T-cell (primary cell): ENCODE results near the gene HBP1. TPM values are rescaled to one million over a fixed set of nuclear protein-coding genes. Genes with fewer than 3 reads are reported as not detected.

Source experiments
- ATAC-seq, 4 experiments: fragments of 200-7000 bp in 3 of 4; fragments of 150-1000 bp in 1 of 4; cut with Tn5 transposase; replicated peaks in 1 of 4; 1 replicate in 3 of 4; 2 replicates in 1 of 4; pipeline ENCODE4 v1.10.0; 2021; ENCODE audit warnings: moderate library complexity in 3 of 4, mild to moderate bottlenecking in 2 of 4, moderate number of reproducible peaks in 1 of 4
- CTCF ChIA-PET, 2 donors: fragments of 300-600 bp; sonication (Branson Sonifier 250); formaldehyde crosslinking; loops; one replicate each; lab custom pipeline; 2022; ENCODE audit warnings: antibody characterized with exemption in 2 of 2; lab: Charles Lee
- POLR2A ChIA-PET, 2 donors: fragments of 300-600 bp; sonication (Branson Sonifier 250); formaldehyde crosslinking; loops; one replicate each; lab custom pipeline; 2022; ENCODE audit warnings: antibody characterized with exemption in 2 of 2; lab: Charles Lee
- DNase-seq, 35 experiments: peaks; one replicate each; pipeline versions ENCODE4 v3.0.0 to v3.0.0-alpha.2; 2013 to 2023
- H3K27ac ChIP-seq: one replicate; pipeline ENCODE4 v1.5.1; 2013; ENCODE audit warnings: low read length
- H3K27me3 ChIP-seq, 2 experiments: replicated peaks in 1 of 2; 1 replicate in 1 of 2; 2 replicates in 1 of 2; pipeline versions ENCODE4 v1.6.1 to v1.7.0; 2013; ENCODE audit warnings: low read length in 1 of 2, mixed read lengths in 1 of 2; ENCODE audit not compliant: control insufficient read depth in 2 of 2, insufficient read depth in 2 of 2; ENCODE audit errors: extremely low read depth in 1 of 2
- H3K36me3 ChIP-seq, 2 donors: 1 replicate in 1 of 2; 2 replicates in 1 of 2; pipeline versions ENCODE4 v1.6.1 to v1.7.0; 2013; ENCODE audit warnings: low read length in 1 of 2; ENCODE audit not compliant: control insufficient read depth in 2 of 2, insufficient read depth in 1 of 2; ENCODE audit errors: extremely low read depth in 1 of 2
- H3K4me1 ChIP-seq, 2 experiments: 1 replicate in 1 of 2; 2 replicates in 1 of 2; pipeline versions ENCODE4 v1.6.1 to v1.7.0; 2013; ENCODE audit warnings: low read length in 2 of 2, mixed read lengths in 1 of 2; ENCODE audit not compliant: insufficient read depth in 2 of 2, control insufficient read depth in 1 of 2; ENCODE audit errors: extremely low read depth in 1 of 2
- H3K4me3 ChIP-seq, 2 donors: 1 replicate in 1 of 2; 2 replicates in 1 of 2; pipeline versions ENCODE4 v1.5.1 to v1.7.0; 2013; ENCODE audit warnings: mild to moderate bottlenecking in 2 of 2, low read length in 1 of 2, moderate library complexity in 1 of 2; ENCODE audit not compliant: control insufficient read depth in 1 of 2; ENCODE audit errors: extremely low read depth in 1 of 2
- H3K9me3 ChIP-seq: 2 replicates; pipeline ENCODE4 v1.7.0; 2013
- H3K27ac Mint-ChIP-seq, 2 donors: one replicate each; pipeline ENCODE4 v1.8.0; 2020 to 2021; ENCODE audit warnings: mild to moderate bottlenecking in 2 of 2, mixed read lengths in 2 of 2
- H3K27me3 Mint-ChIP-seq, 2 donors: one replicate each; pipeline ENCODE4 v1.8.0; 2021 to 2022; ENCODE audit warnings: mixed read lengths in 2 of 2
- H3K36me3 Mint-ChIP-seq: one replicate; pipeline ENCODE4 v1.8.0; 2021; ENCODE audit warnings: mixed read lengths
- H3K4me1 Mint-ChIP-seq, 3 donors: one replicate each; pipeline ENCODE4 v1.8.0; 2020 to 2022; ENCODE audit warnings: mixed read lengths in 3 of 3, mild to moderate bottlenecking in 1 of 3
- H3K4me3 Mint-ChIP-seq, 3 donors: one replicate each; pipeline ENCODE4 v1.8.0; 2020 to 2022; ENCODE audit warnings: mild to moderate bottlenecking in 3 of 3, mixed read lengths in 3 of 3, moderate library complexity in 3 of 3
- H3K9me3 Mint-ChIP-seq, 3 donors: one replicate each; pipeline ENCODE4 v1.8.0; 2020 to 2022; ENCODE audit warnings: mixed read lengths in 3 of 3
- WGBS: methylation state at CpG from one replicate; pipeline ENCODE4 v1.1.5; 2013; ENCODE audit warnings: missing lambda C conversion rate; ENCODE audit not compliant: insufficient coverage; 5-methylcytosine and 5-hydroxymethylcytosine counted together
- total RNA-seq, 35 experiments: library from RNA in 6 of 35; stranded (reverse) in 6 of 35; fragments of 120-200 nt in 1 of 35; gene quantifications; one replicate each; pipeline versions ENCODE4 v1.2.1 to v1.2.4 and lab custom pipeline; 2013 to 2026

Gene HBP1
- total RNA-seq, 5 donors from 2014 or later (not counting 1 experiment from before 2014, with no cell fraction given): 78.6 to 211 (median 92.0) TPM

- Mint-ChIP-seq H3K4me3 (peak overlapping the region; percentile 21 to 59 (median 36)), H3K9me3 (no peaks in the 10 kb centered on the region), H3K27ac (peak overlapping the region; percentile 31 to 46), H3K27me3 (no peaks in the 10 kb centered on the region), H3K4me1 (peaks cover 66 to 71% (median 71%) of the 10 kb centered on the region in 3 donors), H3K36me3 (peaks cover 18% of the 10 kb centered on the region)
- no CpG with 5 or more reads among the region's 4 CpGs for WGBS
- ChIA-PET CTCF (interaction anchor here (0.6 to 0.8 kb wide), 6 partner anchors 16 to 405 kb away, joined by 4 to 6 read pairs (median 4); no protein-coding TSS in a partner anchor), POLR2A (interaction anchor here (0.6 to 1.2 kb wide), 7 partner anchors 22 to 891 kb away, joined by 3 to 9 read pairs (median 4); no protein-coding TSS in a partner anchor)
- Histone ChIP-seq H3K27me3 (no peaks in the 10 kb centered on the region), H3K27ac (no peak overlapping the region), H3K9me3 (no peaks in the 10 kb centered on the region), H3K36me3 (no peaks in the 10 kb centered on the region), H3K4me3 (no peak overlapping the region), H3K4me1 (peaks cover 25% of the 10 kb centered on the region in 2 experiments)
- ATAC-seq: no peak
- DNase-seq: no peak
Measured at GRCh38 chr7:107172276-107173032, 3.7 kb downstream of the HBP1 start.

- Histone ChIP-seq H3K27ac (no peak overlapping the region), H3K4me1 (peaks cover 24 to 25% of the 10 kb centered on the region in 2 experiments), H3K9me3 (no peaks in the 10 kb centered on the region), H3K36me3 (no peaks in the 10 kb centered on the region), H3K4me3 (no peak overlapping the region), H3K27me3 (no peaks in the 10 kb centered on the region)
- H3K4me3 Mint-ChIP-seq: peak overlapping the region; percentile 26 to 59 (median 40)
- ATAC-seq: no peak
- ChIA-PET POLR2A (interaction anchor here (0.5 to 1.1 kb wide), 4 partner anchors 13 to 702 kb away, joined by 3 to 5 read pairs (median 4); no protein-coding TSS in a partner anchor), CTCF (interaction anchor here in 1 of 2 donors (1.0 to 1.2 kb wide), 2 partner anchors 10 to 23 kb away, joined by 4 to 5 read pairs; no protein-coding TSS in a partner anchor)
- H3K27me3 Mint-ChIP-seq: no peaks in the 10 kb centered on the region
- WGBS: no CpG with 5 or more reads among the region's 2 CpGs
- H3K9me3 Mint-ChIP-seq: no peaks in the 10 kb centered on the region
- DNase-seq: no peak
- H3K27ac Mint-ChIP-seq: peak overlapping the region in 1 of 2 donors; percentile 46
- peaks cover 68 to 72% (median 71%) of the 10 kb centered on the region in 3 donors for H3K4me1 Mint-ChIP-seq
- H3K36me3 Mint-ChIP-seq: peaks cover 18% of the 10 kb centered on the region
Measured at GRCh38 chr7:107173191-107173590, 4.4 kb downstream of the HBP1 start.

- Histone ChIP-seq H3K4me1 (peaks cover 22 to 27% of the 10 kb centered on the region in 2 experiments), H3K36me3 (no peaks in the 10 kb centered on the region), H3K27ac (no peak overlapping the region), H3K4me3 (no peak overlapping the region), H3K27me3 (no peaks in the 10 kb centered on the region), H3K9me3 (no peaks in the 10 kb centered on the region)
- Mint-ChIP-seq H3K4me3 (peak overlapping the region; percentile 26 to 59 (median 40)), H3K9me3 (no peaks in the 10 kb centered on the region), H3K27me3 (no peaks in the 10 kb centered on the region), H3K27ac (peak overlapping the region; percentile 13 to 46), H3K4me1 (peaks cover 68 to 74% (median 73%) of the 10 kb centered on the region in 3 donors), H3K36me3 (peaks cover 18% of the 10 kb centered on the region)
- no peak for DNase-seq
- no peak for ATAC-seq
- POLR2A ChIA-PET: interaction anchor here (0.5 to 1.6 kb wide), 11 partner anchors 12 to 702 kb away, joined by 3 to 10 read pairs (median 3); no protein-coding TSS in a partner anchor
- 80% methylated on average over 1 of the region's 4 CpGs for WGBS
- CTCF ChIA-PET: interaction anchor here (0.6 to 1.2 kb wide), 7 partner anchors 10 to 381 kb away, joined by 3 to 5 read pairs (median 4); no protein-coding TSS in a partner anchor
Measured at GRCh38 chr7:107173691-107174406, 5.0 kb downstream of the HBP1 start.

- DNase-seq (no peak), ATAC-seq (no peak)
- Mint-ChIP-seq H3K27me3 (no peaks in the 10 kb centered on the region), H3K4me1 (peaks cover 63 to 65% (median 63%) of the 10 kb centered on the region in 3 donors), H3K4me3 (peak overlapping the region in 1 of 3 donors; percentile 32), H3K9me3 (no peaks in the 10 kb centered on the region), H3K36me3 (peaks cover 32% of the 10 kb centered on the region), H3K27ac (peak overlapping the region in 1 of 2 donors; percentile 72)
- WGBS: 92% methylated on average over 5 of the region's 14 CpGs
- CTCF ChIA-PET: interaction anchor here in 1 of 2 donors (0.6 to 3.9 kb wide), 6 partner anchors 10 to 32 kb away, joined by 4 to 21 read pairs (median 5); partner anchors contain the start of gene HBP1
- H3K9me3 ChIP-seq: no peaks in the 10 kb centered on the region
- H3K27ac ChIP-seq: no peak overlapping the region
- H3K4me1 ChIP-seq: peaks cover 6 to 13% of the 10 kb centered on the region in 2 experiments
- no peaks in the 10 kb centered on the region for H3K27me3 ChIP-seq
- H3K36me3 ChIP-seq: peaks cover 0 to 46% of the 10 kb centered on the region in 2 donors
- POLR2A ChIA-PET: interaction anchor here (0.6 to 6.7 kb wide), 9 partner anchors 8 to 721 kb away, joined by 3 to 76 read pairs (median 6); partner anchors contain the start of gene HBP1 (in 2 of the 2)
- no peak overlapping the region for H3K4me3 ChIP-seq
Measured at GRCh38 chr7:107179326-107180164, 10.7 kb downstream of the HBP1 start.

- Mint-ChIP-seq H3K9me3 (no peaks in the 10 kb centered on the region), H3K27me3 (no peaks in the 10 kb centered on the region), H3K27ac (peak overlapping the region; percentile 45 to 79), H3K4me1 (peaks cover 61 to 65% (median 63%) of the 10 kb centered on the region in 3 donors), H3K4me3 (peak overlapping the region in 2 of 3 donors; percentile 13 to 32), H3K36me3 (peaks cover 40% of the 10 kb centered on the region)
- ATAC-seq (peak; percentile 21 to 81 (median 54)), DNase-seq (peak in 24 of 35 experiments; percentile 8 to 67 (median 21))
- POLR2A ChIA-PET: interaction anchor here (0.6 to 6.7 kb wide), 8 partner anchors 9 to 720 kb away, joined by 3 to 76 read pairs (median 8); partner anchors contain the start of gene HBP1 (in 2 of the 2)
- H3K4me3 ChIP-seq: no peak overlapping the region
- H3K4me1 ChIP-seq: peaks cover 4 to 12% of the 10 kb centered on the region in 2 experiments
- CTCF ChIA-PET: interaction anchor here (0.5 to 3.9 kb wide), 9 partner anchors 10 to 54 kb away, joined by 4 to 21 read pairs (median 5); partner anchors contain the start of gene HBP1 (in 1 of the 2)
- 9% methylated on average over 1 of the region's 1 CpG for WGBS
- no peaks in the 10 kb centered on the region for H3K27me3 ChIP-seq
- H3K9me3 ChIP-seq: no peaks in the 10 kb centered on the region
- H3K36me3 ChIP-seq: peaks cover 0 to 54% of the 10 kb centered on the region in 2 donors
- H3K27ac ChIP-seq: no peak overlapping the region
Measured at GRCh38 chr7:107180378-107180777, 11.6 kb downstream of the HBP1 start.
